ENCODE measurements around the gene CNOT3.

Gene CNOT3

DNA sequence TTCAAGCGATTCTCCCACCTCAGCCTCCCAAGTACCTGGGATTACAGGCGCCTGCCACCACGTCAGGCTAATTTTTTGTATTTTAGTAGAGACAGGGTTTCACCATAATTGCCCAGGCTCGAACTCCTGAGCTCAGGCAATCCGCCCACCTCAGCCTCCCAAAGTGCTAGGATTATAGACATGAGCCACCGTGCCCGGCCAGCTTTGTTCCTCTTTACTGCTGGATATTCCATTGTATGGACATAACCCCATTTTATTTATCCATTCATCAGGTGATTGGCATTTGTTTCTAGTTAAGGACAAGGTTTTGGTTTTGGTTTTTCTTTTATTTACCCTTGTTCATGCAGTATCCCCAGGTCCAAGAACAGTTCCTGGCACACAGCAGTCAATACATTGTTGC lies 59.0 kb downstream of the CNOT3 start:
- no peak for DNase-seq

GRCh38 chr19:54197121-54197520 lies 59.6 kb downstream of the CNOT3 start:
- no peak for DNase-seq

GRCh38 chr19:54199401-54199800 lies 61.8 kb downstream of the CNOT3 start:
- no peak for DNase-seq

- no peak for DNase-seq
Observed at GRCh38 chr19:54201172-54201701, 63.7 kb downstream of the CNOT3 start.

DNA sequence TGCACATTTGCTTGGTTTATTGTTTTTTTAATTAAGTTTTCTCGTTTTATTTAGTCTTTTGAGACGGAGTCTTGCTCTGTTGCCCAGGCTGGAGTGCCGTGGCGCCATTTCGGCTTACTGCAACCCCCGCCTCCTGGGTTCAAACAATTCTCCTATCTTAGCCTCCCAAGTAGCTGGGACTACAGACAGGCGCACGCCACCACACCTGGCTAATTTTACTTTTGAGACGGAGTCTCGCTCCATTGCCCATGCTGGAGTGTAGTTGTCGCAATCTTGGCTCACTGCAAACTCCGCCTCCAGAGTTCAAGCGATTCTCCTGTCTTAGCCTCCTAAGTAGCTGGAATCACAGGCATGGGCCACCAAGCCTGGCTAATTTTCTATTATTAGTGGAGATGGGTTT lies 64.4 kb downstream of the CNOT3 start:
- DNase-seq: no peak

- no peak for DNase-seq
Observed at GRCh38 chr19:54203151-54203611, 65.6 kb downstream of the CNOT3 start.

GRCh38 chr19:54204767-54205468 lies 67.4 kb downstream of the CNOT3 start:
- no peak for DNase-seq
